Measurements from ENCODE around the gene ERVW-1. TPM values are rescaled to one million over a fixed set of nuclear protein-coding genes. Genes with fewer than 3 reads are reported as not detected.
"Not testable (repeated sequence)": the region's sequence is repeated elsewhere in the genome, so short reads cannot be mapped to it uniquely, and the experiment has no call there.

ERVW-1 gene
- total RNA-seq, 1 donor, result not detected

DNA sequence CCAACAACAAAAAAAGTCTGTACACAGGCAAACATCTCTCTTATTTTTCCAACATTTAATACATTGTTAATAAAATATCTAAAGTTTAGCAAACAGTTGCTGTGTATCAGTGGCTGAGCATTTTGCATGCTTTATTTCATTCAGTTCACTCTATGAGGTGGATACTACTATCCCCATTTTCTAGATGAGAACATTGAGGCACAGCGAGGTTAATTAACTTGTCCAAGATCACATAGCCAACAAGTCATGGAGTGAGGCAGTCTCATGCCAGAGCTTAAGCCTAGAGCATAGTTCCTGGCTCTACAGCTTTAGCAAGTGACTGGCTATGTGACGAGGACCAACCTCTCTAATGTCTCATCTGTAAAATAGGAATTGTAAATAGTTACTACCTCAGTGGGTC, 26.1 kb downstream of the ERVW-1 start:
- TF ChIP-seq, protein P1, sequence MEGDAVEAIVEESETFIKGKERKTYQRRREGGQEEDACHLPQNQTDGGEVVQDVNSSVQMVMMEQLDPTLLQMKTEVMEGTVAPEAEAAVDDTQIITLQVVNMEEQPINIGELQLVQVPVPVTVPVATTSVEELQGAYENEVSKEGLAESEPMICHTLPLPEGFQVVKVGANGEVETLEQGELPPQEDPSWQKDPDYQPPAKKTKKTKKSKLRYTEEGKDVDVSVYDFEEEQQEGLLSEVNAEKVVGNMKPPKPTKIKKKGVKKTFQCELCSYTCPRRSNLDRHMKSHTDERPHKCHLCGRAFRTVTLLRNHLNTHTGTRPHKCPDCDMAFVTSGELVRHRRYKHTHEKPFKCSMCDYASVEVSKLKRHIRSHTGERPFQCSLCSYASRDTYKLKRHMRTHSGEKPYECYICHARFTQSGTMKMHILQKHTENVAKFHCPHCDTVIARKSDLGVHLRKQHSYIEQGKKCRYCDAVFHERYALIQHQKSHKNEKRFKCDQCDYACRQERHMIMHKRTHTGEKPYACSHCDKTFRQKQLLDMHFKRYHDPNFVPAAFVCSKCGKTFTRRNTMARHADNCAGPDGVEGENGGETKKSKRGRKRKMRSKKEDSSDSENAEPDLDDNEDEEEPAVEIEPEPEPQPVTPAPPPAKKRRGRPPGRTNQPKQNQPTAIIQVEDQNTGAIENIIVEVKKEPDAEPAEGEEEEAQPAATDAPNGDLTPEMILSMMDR (IDR thresholded peaks at IDR 0.05; ENCODE audit: insufficient read depth, low read length), result no peak
- no peak for DNase-seq (ENCODE audit: low read depth)
- H3K4me3 ChIP-seq (ENCODE audit: low read depth, low read length), result no peak overlapping the region

DNA sequence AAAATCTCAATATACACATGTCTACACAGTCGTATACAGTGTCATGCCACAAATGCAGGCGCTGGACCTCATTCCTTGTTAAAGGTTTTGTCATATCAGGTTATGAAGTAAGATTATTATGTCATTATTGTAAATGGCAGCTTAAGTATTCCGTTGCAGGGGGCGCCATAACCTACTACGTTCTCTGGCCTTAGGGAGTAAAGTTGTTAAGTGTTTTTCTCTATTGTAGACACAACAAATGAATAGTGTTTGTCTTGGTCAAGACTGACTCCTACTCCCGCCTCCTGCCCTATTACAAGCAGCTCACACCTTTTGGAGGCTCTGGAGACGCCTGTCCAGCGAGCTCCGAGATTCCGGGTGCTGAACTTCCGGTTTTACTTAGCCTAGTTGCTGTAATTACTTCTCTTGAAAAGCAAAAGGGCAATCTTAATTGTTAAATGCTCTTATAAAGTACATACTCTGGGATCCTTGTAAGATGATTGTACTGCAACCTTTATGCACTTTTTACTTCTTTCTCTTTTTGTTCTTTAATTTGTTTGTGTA, 29.5 kb downstream of the ERVW-1 start:
- TF ChIP-seq, protein P1 (IDR thresholded peaks at IDR 0.05; ENCODE audit: insufficient read depth, low read length), result peak; percentile 54
- peak overlapping the region; percentile 92 for H3K4me3 ChIP-seq (ENCODE audit: low read depth, low read length)
- DNase-seq (ENCODE audit: low read depth), result peak; percentile 60

DNA sequence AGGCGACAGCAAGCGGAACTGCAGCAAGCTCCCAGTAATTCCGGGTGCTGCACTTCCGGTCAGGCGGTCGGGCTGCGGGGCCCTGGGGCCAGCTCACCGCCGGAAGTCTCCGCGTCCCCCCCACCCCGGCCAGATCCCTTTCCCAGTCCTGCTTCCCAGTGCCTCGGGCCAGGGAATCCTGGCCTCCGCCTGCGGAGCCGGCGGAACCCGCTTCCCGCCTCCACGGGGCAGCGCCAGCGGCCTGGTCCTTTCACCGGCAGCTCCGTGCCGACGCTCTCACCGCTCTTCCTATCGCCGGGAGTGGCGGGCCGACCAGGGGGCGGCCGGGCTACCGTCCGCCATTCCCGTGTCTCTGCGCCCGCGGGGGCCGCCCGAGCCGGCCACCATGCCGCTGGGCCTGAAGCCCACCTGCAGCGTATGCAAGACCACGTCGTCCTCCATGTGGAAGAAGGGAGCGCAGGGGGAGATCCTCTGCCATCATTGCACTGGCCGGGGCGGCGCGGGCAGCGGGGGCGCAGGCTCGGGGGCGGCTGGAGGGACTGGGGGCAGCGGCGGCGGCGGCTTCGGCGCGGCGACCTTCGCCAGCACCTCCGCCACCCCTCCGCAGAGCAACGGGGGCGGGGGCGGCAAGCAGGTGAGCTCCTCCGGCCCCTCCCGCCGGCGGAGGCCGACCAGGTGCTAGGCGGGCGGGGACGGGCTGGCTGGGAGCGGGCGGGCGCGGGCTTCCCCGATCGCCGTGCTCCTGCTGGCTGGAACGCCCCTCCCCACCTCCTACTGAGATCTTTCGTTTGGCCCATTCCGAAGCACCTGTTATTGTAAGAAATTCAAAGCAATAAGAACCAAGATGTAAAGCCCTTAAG, 30.2 kb downstream of the ERVW-1 start, which contains the start of gene GATAD1:
GATAD1 (plus strand) TSS at position 138 of the 860 bp plus-strand sequence; CDS start at position 386, 248 bp downstream.
- DNase-seq (ENCODE audit: low read depth), result peak; percentile 93
- peak within 1 kb of the TSS; percentile 92 for H3K4me3 ChIP-seq (ENCODE audit: low read depth, low read length)
- TF ChIP-seq, protein P1 (IDR thresholded peaks at IDR 0.05; ENCODE audit: insufficient read depth, low read length), result peak; percentile 94

DNA sequence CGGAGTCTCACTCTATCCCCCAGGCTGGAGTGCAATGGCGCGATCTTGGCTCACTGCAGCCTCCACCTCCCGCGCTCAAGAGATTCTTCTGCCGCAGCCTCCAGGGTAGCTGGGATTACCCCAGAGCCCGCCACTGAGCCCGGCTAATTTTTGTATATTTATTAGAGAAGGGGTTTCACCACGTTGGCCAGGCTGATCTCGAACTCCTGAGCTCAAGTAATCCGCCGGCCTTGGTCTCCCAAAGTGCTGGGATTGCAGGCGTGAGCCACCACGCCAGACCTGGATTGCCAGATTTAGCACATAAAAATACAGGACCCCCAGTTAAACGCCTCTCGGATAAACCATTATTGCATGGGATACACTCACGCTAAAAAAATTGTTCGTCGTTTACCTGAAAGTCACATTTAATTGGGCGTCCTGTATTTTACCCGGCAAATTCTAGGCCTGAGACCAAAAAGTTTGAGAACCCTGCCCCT, 30.8 kb downstream of the ERVW-1 start:
- TF ChIP-seq, protein P1 (IDR thresholded peaks at IDR 0.05; ENCODE audit: insufficient read depth, low read length), result no peak
- H3K4me3 ChIP-seq (ENCODE audit: low read depth, low read length), result no peak overlapping the region
- no peak for DNase-seq (ENCODE audit: low read depth)

DNA sequence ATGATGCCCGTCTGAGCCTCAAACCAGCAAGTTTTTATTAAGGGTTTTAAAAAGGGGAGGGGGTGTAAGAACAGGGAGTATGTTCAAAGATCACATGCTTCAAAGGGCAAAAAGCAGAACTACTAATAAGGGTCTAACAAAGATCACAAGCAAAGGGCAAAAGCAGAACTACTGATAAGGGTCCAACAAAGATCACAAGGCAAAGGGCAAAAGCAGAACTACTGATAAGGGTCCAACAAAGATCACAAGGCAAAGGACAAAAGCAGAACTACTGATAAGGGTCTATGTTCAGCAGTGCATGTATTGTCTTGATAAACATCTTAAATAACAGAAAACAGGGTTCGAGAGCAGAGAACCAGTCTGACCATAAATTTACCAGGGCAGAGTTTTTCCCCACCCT, 35.0 kb downstream of the ERVW-1 start:
- H3K4me3 ChIP-seq (ENCODE audit: low read depth, low read length); DNase-seq (ENCODE audit: low read depth): not testable (repeated sequence)

DNA sequence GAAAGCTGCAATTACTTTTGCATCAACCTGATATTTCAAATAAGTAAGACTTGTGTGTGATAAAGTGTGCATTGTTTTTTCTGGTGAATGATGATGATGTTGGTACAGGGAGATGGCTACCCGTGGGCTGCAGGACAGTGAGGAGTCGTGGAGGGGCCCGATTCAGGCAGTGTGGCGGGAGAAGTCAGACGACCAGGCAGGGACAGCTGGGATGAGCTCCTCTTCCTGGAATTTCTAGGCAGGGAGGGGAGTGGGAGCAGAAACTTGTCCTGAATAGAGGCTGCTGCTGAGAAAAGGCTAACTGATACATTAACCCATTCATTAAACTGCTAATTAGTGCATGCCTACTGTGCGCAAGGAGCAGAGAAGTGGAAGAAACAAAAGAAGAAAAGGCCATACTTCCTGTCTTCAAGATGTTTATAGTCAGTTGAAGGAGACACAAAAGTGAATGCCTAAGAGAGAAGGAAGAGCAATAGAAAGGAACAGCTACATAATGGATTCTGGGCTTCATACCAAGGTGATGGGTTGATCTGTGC, 39.7 kb downstream of the ERVW-1 start:
- TF ChIP-seq, protein P1 (IDR thresholded peaks at IDR 0.05; ENCODE audit: insufficient read depth, low read length), result no peak
- DNase-seq (ENCODE audit: low read depth), result no peak
- H3K4me3 ChIP-seq (ENCODE audit: low read depth, low read length), result no peak overlapping the region
